Naive thymus-derived CD4-positive, alpha-beta T cell (primary cell): ENCODE data around the gene GOSR1. TPM values are rescaled to one million over a fixed set of nuclear protein-coding genes. Genes with fewer than 3 reads are reported as not detected.
A peak's percentile ranks its signal among the peaks of the same experiment; 100 is the strongest.

Source experiments
- ATAC-seq: fragments of 150-1000 bp; cut with Tn5 transposase; 2 replicates; pipeline ENCODE4 v1.10.0; 2021; ENCODE audit warnings: mild to moderate bottlenecking, moderate library complexity
- CTCF ChIA-PET: fragments of 350-600 bp; sonication (Branson Sonifier 250); formaldehyde crosslinking; loops from one replicate; lab custom pipeline; 2021; ENCODE audit warnings: antibody characterized with exemption; lab: Charles Lee
- POLR2A ChIA-PET: fragments of 350-600 bp; sonication (Branson Sonifier 250); formaldehyde crosslinking; loops from one replicate; lab custom pipeline; 2021; ENCODE audit warnings: antibody characterized with exemption, inconsistent platforms; lab: Charles Lee
- DNase-seq, 9 donors: peaks; one replicate each; pipeline versions ENCODE4 v3.0.0 to v3.0.0-alpha.2; 2020 to 2022; ENCODE audit warnings: mixed read lengths in 1 of 9
- H3K27ac ChIP-seq: one replicate; pipeline ENCODE4 v1.7.0; 2013; ENCODE audit warnings: mild to moderate bottlenecking, low read depth, low read length, moderate library complexity
- H3K27me3 ChIP-seq, 2 donors: one replicate each; pipeline ENCODE4 v1.7.0; 2013; ENCODE audit warnings: low read length in 2 of 2, mild to moderate bottlenecking in 2 of 2, moderate library complexity in 2 of 2; ENCODE audit not compliant: control insufficient read depth in 2 of 2, insufficient read depth in 2 of 2
- H3K36me3 ChIP-seq, 3 experiments: 1 replicate in 2 of 3; 2 replicates in 1 of 3; pipeline ENCODE4 v1.7.0; 2013; ENCODE audit warnings: low read length in 3 of 3, mild to moderate bottlenecking in 3 of 3, moderate library complexity in 1 of 3; ENCODE audit not compliant: insufficient read depth in 3 of 3, control insufficient read depth in 2 of 3
- H3K4me1 ChIP-seq, 2 donors: one replicate each; pipeline ENCODE4 v1.7.0; 2013; ENCODE audit warnings: low read length in 2 of 2, mild to moderate bottlenecking in 2 of 2, moderate library complexity in 1 of 2; ENCODE audit not compliant: control insufficient read depth in 2 of 2, insufficient read depth in 2 of 2
- H3K4me3 ChIP-seq: 2 replicates; pipeline ENCODE4 v1.7.0; 2013; ENCODE audit warnings: mild to moderate bottlenecking, low read length
- H3K9me3 ChIP-seq, 3 experiments: 1 replicate in 2 of 3; 2 replicates in 1 of 3; pipeline ENCODE4 v1.7.0; 2013; ENCODE audit warnings: low read length in 3 of 3; ENCODE audit not compliant: control insufficient read depth in 2 of 3
- H3K27ac Mint-ChIP-seq, 9 donors: one replicate each; pipeline ENCODE4 v1.8.0; 2020 to 2022; ENCODE audit warnings: mixed read lengths in 9 of 9, mild to moderate bottlenecking in 8 of 9, moderate library complexity in 5 of 9, inconsistent platforms in 2 of 9
- H3K27me3 Mint-ChIP-seq, 5 donors: one replicate each; pipeline ENCODE4 v1.8.0; 2021 to 2022; ENCODE audit warnings: mixed read lengths in 5 of 5, mild to moderate bottlenecking in 1 of 5
- H3K36me3 Mint-ChIP-seq, 5 donors: one replicate each; pipeline ENCODE4 v1.8.0; 2020 to 2022; ENCODE audit warnings: mixed read lengths in 5 of 5, mild to moderate bottlenecking in 3 of 5, inconsistent platforms in 1 of 5
- H3K4me1 Mint-ChIP-seq, 7 donors: one replicate each; pipeline ENCODE4 v1.8.0; 2020 to 2022; ENCODE audit warnings: mixed read lengths in 7 of 7, mild to moderate bottlenecking in 3 of 7, inconsistent platforms in 1 of 7
- H3K4me3 Mint-ChIP-seq, 10 donors: one replicate each; pipeline ENCODE4 v1.8.0; 2020 to 2022; ENCODE audit warnings: mild to moderate bottlenecking in 10 of 10, mixed read lengths in 10 of 10, moderate library complexity in 6 of 10, inconsistent platforms in 2 of 10
- H3K9me3 Mint-ChIP-seq, 11 donors: one replicate each; pipeline ENCODE4 v1.8.0; 2020 to 2022; ENCODE audit warnings: mixed read lengths in 11 of 11, mild to moderate bottlenecking in 4 of 11, inconsistent platforms in 1 of 11, moderate library complexity in 1 of 11
- intact Hi-C, 2 donors: fragments of 100-400 bp; cut with micrococcal nuclease; formaldehyde crosslinking; loops; one replicate each; pipeline ENCODE4 v1.15.1; 2023
- polyA plus RNA-seq, 2 donors: library from polyadenylated mRNA; unstranded; fragments of 300-500 nt; fragmentation: Illumina TruSeq; gene quantifications; one replicate each; pipeline ENCODE4 v1.2.3, GENCODE V29; 2021
- total RNA-seq, 6 experiments: library from RNA in 5 of 6; stranded (reverse) in 5 of 6; gene quantifications; 1 replicate in 5 of 6; 2 replicates in 1 of 6; pipeline ENCODE4 v1.2.3 and lab custom pipeline; 2021 to 2026

GOSR1 gene
- total and polyA plus RNA-seq, 7 experiments from 2014 or later, result 45.1 to 70.8 (median 62.9) TPM

DNA sequence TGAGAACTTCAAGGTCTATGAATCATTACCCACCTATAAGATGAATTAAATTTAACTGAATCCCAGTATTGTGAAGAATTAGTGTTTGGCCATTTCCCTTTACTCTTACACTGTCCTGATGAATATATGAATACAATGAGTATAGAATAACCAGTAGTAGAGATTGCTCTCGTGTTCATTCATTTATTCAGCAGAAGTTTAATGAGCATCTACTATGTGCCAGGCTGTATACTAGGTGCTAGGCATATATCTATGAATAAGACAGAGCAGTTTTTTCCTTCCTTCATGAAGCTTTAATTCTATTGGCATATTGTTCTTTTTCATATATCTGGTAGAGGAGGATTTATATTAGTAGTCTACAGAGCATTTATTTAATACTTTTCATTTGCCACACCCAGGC is 6.0 kb downstream of the GOSR1 start:
- Mint-ChIP-seq H3K9me3 (no peaks in the 10 kb centered on the region), H3K27ac (peak overlapping the region in 1 of 9 donors; percentile 6), H3K4me1 (peaks cover 10 to 45% (median 31%) of the 10 kb centered on the region in 7 donors), H3K36me3 (peaks cover 4 to 40% (median 32%) of the 10 kb centered on the region in 5 donors), H3K27me3 (no peaks in the 10 kb centered on the region), H3K4me3 (no peak overlapping the region)
- H3K27me3 ChIP-seq, result no peaks in the 10 kb centered on the region
- ATAC-seq (no peak), DNase-seq (no peak)
- H3K36me3 ChIP-seq, result peaks cover 21 to 57% (median 30%) of the 10 kb centered on the region in 3 experiments
- H3K4me1 ChIP-seq, result peaks cover 7 to 8% of the 10 kb centered on the region in 2 donors
- H3K27ac ChIP-seq, result no peak overlapping the region
- intact Hi-C loops, result no loop called here
- ChIA-PET CTCF (no interaction called here), POLR2A (no interaction called here)
- H3K4me3 ChIP-seq, result no peak overlapping the region
- H3K9me3 ChIP-seq, result no peaks in the 10 kb centered on the region

DNA sequence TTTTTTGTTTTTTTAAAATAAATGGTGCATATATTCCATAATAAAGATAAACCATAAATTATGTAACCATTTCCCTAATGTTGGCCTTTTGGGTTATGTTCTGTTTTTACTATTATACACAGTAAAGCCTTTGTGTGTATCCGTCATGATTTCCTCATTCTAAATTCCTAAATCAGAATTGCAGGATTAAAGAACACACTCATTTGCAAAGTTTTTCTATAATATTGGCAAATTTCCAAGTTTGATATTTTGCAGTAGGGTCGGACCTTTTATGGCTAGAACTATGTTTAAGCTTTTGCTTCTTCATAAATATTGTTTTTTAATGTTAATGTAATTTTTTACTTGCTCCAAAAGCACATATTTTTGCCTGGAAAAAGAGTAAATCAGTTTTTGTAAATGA is 16.6 kb downstream of the GOSR1 start:
- H3K27ac ChIP-seq, result no peak overlapping the region
- ChIA-PET CTCF (no interaction called here), POLR2A (interaction anchor here (0.6 to 1.0 kb wide), 2 partner anchors 22 to 733 kb away, joined by 4 read pairs; no protein-coding TSS in a partner anchor)
- H3K27me3 ChIP-seq, result no peaks in the 10 kb centered on the region
- no peak overlapping the region for H3K27ac Mint-ChIP-seq
- H3K4me3 ChIP-seq, result no peak overlapping the region
- no peak overlapping the region for H3K4me3 Mint-ChIP-seq
- intact Hi-C loops, result no loop called here
- peaks cover 20 to 58% (median 40%) of the 10 kb centered on the region in 5 donors for H3K36me3 Mint-ChIP-seq
- no peaks in the 10 kb centered on the region for H3K27me3 Mint-ChIP-seq
- H3K4me1 Mint-ChIP-seq, result peaks cover 3 to 27% (median 17%) of the 10 kb centered on the region in 7 donors
- DNase-seq (no peak), ATAC-seq (no peak)
- H3K9me3 Mint-ChIP-seq, result no peaks in the 10 kb centered on the region
- H3K36me3 ChIP-seq, result peaks cover 28 to 81% (median 42%) of the 10 kb centered on the region in 3 experiments
- H3K4me1 ChIP-seq, result no peaks in the 10 kb centered on the region
- H3K9me3 ChIP-seq, result no peaks in the 10 kb centered on the region

DNA sequence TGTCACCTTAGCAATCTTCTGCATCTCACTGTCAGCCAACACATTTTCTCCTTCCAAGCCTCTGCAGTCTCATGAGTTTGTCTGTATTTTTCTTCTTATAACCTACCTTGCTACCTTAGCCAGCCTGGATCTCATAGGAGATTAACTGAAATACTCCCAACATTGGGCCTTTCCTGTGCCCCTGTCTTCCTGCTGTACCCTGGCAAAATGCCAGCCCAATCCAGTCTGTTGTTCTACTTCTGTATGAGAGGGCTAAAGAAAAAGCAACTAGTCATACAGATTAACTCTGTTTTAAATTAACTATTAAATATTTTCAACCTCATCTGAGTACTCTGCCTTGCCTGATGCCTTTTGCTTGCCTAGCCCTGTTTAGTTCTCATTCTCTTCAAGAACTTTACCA is 18.4 kb downstream of the GOSR1 start:
- Histone ChIP-seq H3K27ac (no peak overlapping the region), H3K36me3 (peaks cover 25 to 63% (median 31%) of the 10 kb centered on the region in 3 experiments), H3K27me3 (no peaks in the 10 kb centered on the region), H3K4me3 (no peak overlapping the region), H3K4me1 (no peaks in the 10 kb centered on the region), H3K9me3 (no peaks in the 10 kb centered on the region)
- H3K9me3 Mint-ChIP-seq, result no peaks in the 10 kb centered on the region
- ATAC-seq (no peak), DNase-seq (no peak)
- peaks cover 8 to 34% (median 29%) of the 10 kb centered on the region in 7 donors for H3K4me1 Mint-ChIP-seq
- H3K27ac Mint-ChIP-seq, result peak overlapping the region in 3 of 9 donors; percentile 10 to 78 (median 67)
- ChIA-PET CTCF (no interaction called here), POLR2A (no interaction called here)
- intact Hi-C loops, result no loop called here
- no peak overlapping the region for H3K4me3 Mint-ChIP-seq
- H3K27me3 Mint-ChIP-seq, result no peaks in the 10 kb centered on the region
- H3K36me3 Mint-ChIP-seq, result peaks cover 20 to 58% (median 40%) of the 10 kb centered on the region in 5 donors

DNA sequence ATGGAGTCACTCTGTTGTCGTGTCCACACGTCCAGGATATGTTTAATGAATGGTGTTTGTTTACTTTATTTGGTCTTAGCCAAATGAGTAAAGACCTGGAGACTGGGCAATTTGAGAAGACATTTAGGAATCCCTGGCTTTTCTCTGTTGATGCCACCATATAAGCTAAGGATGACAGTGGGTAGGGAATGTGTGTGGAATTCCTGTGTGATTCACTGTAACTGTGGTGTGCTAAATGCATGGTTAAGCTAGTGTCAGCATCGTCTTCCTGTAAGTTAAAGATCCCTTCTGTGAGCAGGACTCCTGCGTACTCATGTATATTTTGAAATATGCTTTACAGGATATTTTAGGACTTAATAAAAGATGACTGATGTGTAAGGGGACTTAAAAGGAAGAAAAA is 26.4 kb downstream of the GOSR1 start:
- Histone ChIP-seq H3K27ac (no peak overlapping the region), H3K9me3 (no peaks in the 10 kb centered on the region), H3K36me3 (peaks cover 0 to 27% (median 0%) of the 10 kb centered on the region in 3 experiments), H3K4me1 (peaks cover 0 to 6% of the 10 kb centered on the region in 2 donors), H3K27me3 (no peaks in the 10 kb centered on the region), H3K4me3 (no peak overlapping the region)
- no peak for DNase-seq
- intact Hi-C loops, result no loop called here
- Mint-ChIP-seq H3K9me3 (no peaks in the 10 kb centered on the region), H3K4me3 (no peak overlapping the region), H3K27ac (peak overlapping the region in 1 of 9 donors; percentile 31), H3K27me3 (no peaks in the 10 kb centered on the region), H3K4me1 (peaks cover 15 to 50% (median 43%) of the 10 kb centered on the region in 7 donors), H3K36me3 (peaks cover 11 to 50% (median 36%) of the 10 kb centered on the region in 5 donors)
- ChIA-PET CTCF (no interaction called here), POLR2A (no interaction called here)
- ATAC-seq, result no peak

DNA sequence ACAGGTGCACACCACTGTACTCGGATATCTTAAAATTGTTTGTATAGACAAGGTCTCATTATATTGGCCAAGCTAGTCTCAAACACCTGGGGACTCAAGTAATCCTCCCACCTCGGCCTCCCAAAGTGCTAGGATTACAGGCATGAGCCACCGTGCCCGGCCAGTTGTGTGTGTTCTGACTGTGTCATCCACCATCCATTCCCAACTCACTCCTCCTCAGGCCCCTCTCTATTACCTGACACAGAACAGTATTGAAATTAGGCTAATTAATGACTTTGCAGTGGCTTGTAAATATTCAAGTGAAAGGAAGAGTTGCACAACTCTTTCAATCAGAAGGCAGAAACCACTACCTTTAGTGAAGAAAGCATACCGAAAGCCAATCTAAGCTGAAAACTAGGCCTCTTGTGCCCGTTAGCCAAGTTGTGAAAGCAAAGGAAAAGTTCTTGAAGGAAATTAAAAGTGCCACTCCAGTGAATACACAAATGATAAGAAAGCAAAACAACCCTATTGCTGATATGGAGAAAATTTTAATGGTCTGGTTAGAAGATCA is 28.7 kb downstream of the GOSR1 start:
- H3K27me3 ChIP-seq, result no peaks in the 10 kb centered on the region
- H3K27ac Mint-ChIP-seq, result peak overlapping the region in 8 of 9 donors; percentile 29 to 79 (median 56)
- intact Hi-C loops, result no loop called here
- no peaks in the 10 kb centered on the region for H3K9me3 Mint-ChIP-seq
- no peaks in the 10 kb centered on the region for H3K27me3 Mint-ChIP-seq
- ATAC-seq, result no peak
- peak in 1 of 9 donors; percentile 1 for DNase-seq
- no peaks in the 10 kb centered on the region for H3K9me3 ChIP-seq
- CTCF ChIA-PET, result no interaction called here
- peaks cover 11 to 33% (median 22%) of the 10 kb centered on the region in 5 donors for H3K36me3 Mint-ChIP-seq
- peaks cover 6 to 41% (median 30%) of the 10 kb centered on the region in 7 donors for H3K4me1 Mint-ChIP-seq
- peak overlapping the region in 3 of 10 donors; percentile 2 to 32 (median 7) for H3K4me3 Mint-ChIP-seq
- no peak overlapping the region for H3K27ac ChIP-seq
- peaks cover 0 to 27% (median 0%) of the 10 kb centered on the region in 3 experiments for H3K36me3 ChIP-seq
- H3K4me1 ChIP-seq, result peaks cover 0 to 6% of the 10 kb centered on the region in 2 donors
- POLR2A ChIA-PET, result no interaction called here
- H3K4me3 ChIP-seq, result no peak overlapping the region

DNA sequence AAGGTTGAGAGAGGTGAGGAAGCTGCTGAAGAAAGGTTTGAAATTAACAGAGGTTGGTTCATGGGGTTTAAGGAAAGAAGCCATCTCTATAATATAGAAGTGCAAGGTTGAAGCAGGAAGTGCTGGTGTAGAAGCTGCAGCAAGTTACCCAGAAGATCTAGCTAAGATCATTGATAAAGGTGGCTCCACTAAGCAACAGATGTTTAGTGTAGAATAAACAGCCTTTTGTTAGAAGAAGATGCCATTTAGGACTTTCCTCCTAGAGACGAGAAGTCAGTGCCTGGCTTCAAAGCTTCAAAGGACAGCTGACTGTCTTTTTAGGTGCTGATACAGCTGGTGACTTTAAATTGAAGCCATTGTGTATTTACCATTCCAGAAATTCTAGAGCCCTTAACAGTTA is 29.3 kb downstream of the GOSR1 start:
- Histone ChIP-seq H3K27ac (no peak overlapping the region), H3K4me3 (no peak overlapping the region), H3K4me1 (peaks cover 0 to 6% of the 10 kb centered on the region in 2 donors), H3K9me3 (no peaks in the 10 kb centered on the region), H3K36me3 (peaks cover 0 to 22% (median 0%) of the 10 kb centered on the region in 3 experiments), H3K27me3 (no peaks in the 10 kb centered on the region)
- H3K36me3 Mint-ChIP-seq, result peaks cover 9 to 29% (median 18%) of the 10 kb centered on the region in 5 donors
- peak overlapping the region in 3 of 10 donors; percentile 2 to 32 (median 7) for H3K4me3 Mint-ChIP-seq
- DNase-seq (peak in 3 of 9 donors; percentile 7 to 25 (median 10)), ATAC-seq (peak; percentile 22)
- peaks cover 6 to 41% (median 30%) of the 10 kb centered on the region in 7 donors for H3K4me1 Mint-ChIP-seq
- POLR2A ChIA-PET, result interaction anchor here (0.6 kb wide), 1 partner anchor 572 kb away, joined by 3 read pairs; no protein-coding TSS in a partner anchor
- intact Hi-C loops, result no loop called here
- H3K9me3 Mint-ChIP-seq, result no peaks in the 10 kb centered on the region
- CTCF ChIA-PET, result no interaction called here
- peak overlapping the region in 7 of 9 donors; percentile 29 to 79 (median 63) for H3K27ac Mint-ChIP-seq
- no peaks in the 10 kb centered on the region for H3K27me3 Mint-ChIP-seq
